GM18520 (cell line): ENCODE results near the gene PLA2G4D.
A peak's percentile ranks its signal among the peaks of the same experiment; 100 is the strongest.

ENCODE experiments used
- ATAC-seq: cut with Tn5 transposase; IDR thresholded peaks from one replicate; pipeline ENCODE4 v1.9.1; 2021; ENCODE audit not compliant: unreplicated experiment

PLA2G4D gene

GRCh38 chr15:42128476-42128875 lies 34.1 kb upstream of the PLA2G4D start:
- no peak for ATAC-seq

- ATAC-seq: no peak
Measured at GRCh38 chr15:42123546-42123945, 29.2 kb upstream of the PLA2G4D start.

- no peak for ATAC-seq
Measured at GRCh38 chr15:42121682-42122081, 27.3 kb upstream of the PLA2G4D start.

GRCh38 chr15:42121021-42121420 lies 26.7 kb upstream of the PLA2G4D start:
- ATAC-seq: no peak

GRCh38 chr15:42120285-42120684 lies 25.9 kb upstream of the PLA2G4D start:
- no peak for ATAC-seq

GRCh38 chr15:42119446-42119760 lies 25.0 kb upstream of the PLA2G4D start:
- ATAC-seq: no peak

- no peak for ATAC-seq
Measured at GRCh38 chr15:42118650-42119445, 24.5 kb upstream of the PLA2G4D start.

- no peak for ATAC-seq
Measured at GRCh38 chr15:42111924-42112323, 17.6 kb upstream of the PLA2G4D start.

- no peak for ATAC-seq
Measured at GRCh38 chr15:42110367-42110766, 16.0 kb upstream of the PLA2G4D start.

GRCh38 chr15:42108806-42109205 lies 14.4 kb upstream of the PLA2G4D start:
- no peak for ATAC-seq

- ATAC-seq: no peak
Measured at GRCh38 chr15:42108189-42108588, 13.8 kb upstream of the PLA2G4D start.

- peak; percentile 42 for ATAC-seq
Measured at GRCh38 chr15:42107473-42107872, 13.1 kb upstream of the PLA2G4D start.

- ATAC-seq: no peak
Measured at GRCh38 chr15:42106288-42106687, 11.9 kb upstream of the PLA2G4D start.

GRCh38 chr15:42104095-42104891 lies 9.9 kb upstream of the PLA2G4D start:
- no peak for ATAC-seq

- no peak for ATAC-seq
Measured at GRCh38 chr15:42102646-42103235, 8.4 kb upstream of the PLA2G4D start.

- no peak for ATAC-seq
Measured at GRCh38 chr15:42101861-42102260, 7.5 kb upstream of the PLA2G4D start.

- no peak for ATAC-seq
Measured at GRCh38 chr15:42100021-42100800, 5.8 kb upstream of the PLA2G4D start.

GRCh38 chr15:42097018-42097417 lies 2.7 kb upstream of the PLA2G4D start:
- no peak for ATAC-seq

- no peak for ATAC-seq
Measured at GRCh38 chr15:42093966-42094365, 396 bp downstream of the PLA2G4D start.

GRCh38 chr15:42092398-42093318 lies 1.7 kb downstream of the PLA2G4D start:
- no peak for ATAC-seq
